Hepatocyte (in vitro differentiated cells): Measurements from ENCODE around the gene CPEB1. TPM values are rescaled to one million over a fixed set of nuclear protein-coding genes. Genes with fewer than 3 reads are reported as not detected.
"Not testable (repeated sequence)": the region's sequence is repeated elsewhere in the genome, so short reads cannot be mapped to it uniquely, and the experiment has no call there.

Experiments
- DNase-seq: peaks from one replicate; pipeline ENCODE4 v3.0.0-alpha.2; 2016; ENCODE audit warnings: low spot score
- H2AFZ ChIP-seq: fragments of 200-600 bp; sonication (generic); 2 replicates; pipeline ENCODE4 v1.6.0; 2016; ENCODE audit warnings: antibody characterized with exemption, mild to moderate bottlenecking
- H3K27ac ChIP-seq: fragments of 200-600 bp; sonication (generic); 2 replicates; pipeline ENCODE4 v1.5.1; 2016; ENCODE audit warnings: mild to moderate bottlenecking
- H3K27me3 ChIP-seq: fragments of 200-600 bp; sonication (generic); 2 replicates; pipeline ENCODE4 v1.6.1; 2016
- H3K36me3 ChIP-seq: fragments of 200-600 bp; sonication (generic); replicated peaks from 2 replicates; pipeline ENCODE4 v1.5.1; 2016; ENCODE audit warnings: low read depth; ENCODE audit not compliant: insufficient read depth
- H3K4me1 ChIP-seq: fragments of 200-600 bp; sonication (generic); 2 replicates; pipeline ENCODE4 v1.5.1; 2016; ENCODE audit warnings: mild to moderate bottlenecking, moderate library complexity; ENCODE audit not compliant: insufficient read depth
- H3K4me2 ChIP-seq: fragments of 200-600 bp; sonication (generic); 2 replicates; pipeline ENCODE4 v1.6.0; 2016
- H3K4me3 ChIP-seq: fragments of 200-600 bp; sonication (generic); 2 replicates; pipeline ENCODE4 v1.5.1; 2016; ENCODE audit warnings: mild to moderate bottlenecking
- H3K79me2 ChIP-seq: fragments of 200-600 bp; sonication (generic); 2 replicates; pipeline ENCODE4 v1.6.0; 2017; ENCODE audit warnings: mild to moderate bottlenecking
- H3K9me2 ChIP-seq: fragments of 200-600 bp; sonication (generic); replicated peaks from 2 replicates; pipeline ENCODE4 v1.6.0; 2017; ENCODE audit warnings: mild to moderate bottlenecking; ENCODE audit not compliant: insufficient read depth
- H3K9me3 ChIP-seq: fragments of 200-600 bp; sonication (generic); 2 replicates; pipeline ENCODE4 v1.5.1; 2016; ENCODE audit warnings: low read depth, mild to moderate bottlenecking
- H4K20me1 ChIP-seq: fragments of 200-600 bp; sonication (generic); 2 replicates; pipeline ENCODE4 v1.6.0; 2016; ENCODE audit warnings: mild to moderate bottlenecking; ENCODE audit not compliant: insufficient read depth, poor library complexity, severe bottlenecking
- EZH2 ChIP-seq: fragments of 200-600 bp; sonication (generic); IDR thresholded peaks from 2 replicates; pipeline ENCODE4 v1.6.1; 2016; ENCODE audit warnings: antibody characterized with exemption, mild to moderate bottlenecking, borderline replicate concordance
- EZH2phosphoT487 ChIP-seq: fragments of 200-600 bp; sonication (generic); IDR thresholded peaks from one replicate; pipeline ENCODE4 v1.6.1; 2018; ENCODE audit warnings: antibody characterized with exemption, mild to moderate bottlenecking, low read depth, moderate library complexity; ENCODE audit not compliant: unreplicated experiment, severe bottlenecking
- WGBS: methylation state at CpG from one replicate; pipeline ENCODE4 v1.1.6; 2016; ENCODE audit warnings: low lambda C conversion rate; ENCODE audit errors: missing lambda C conversion rate; 5-methylcytosine and 5-hydroxymethylcytosine counted together
- polyA plus RNA-seq: library from polyadenylated mRNA; unstranded; fragments of >200 nt; fragmentation: Nextera tagmentation; extraction: Ambion mirVana; gene quantifications from 2 replicates; pipeline ENCODE4 v1.2.1, GENCODE V29; 2016
- total RNA-seq: library from RNA; depleted of rRNA; stranded (reverse); fragments of >200 nt; gene quantifications from 2 replicates; pipeline ENCODE4 v1.2.3, GENCODE V29; 2014
- TF ChIP-seq, protein P1 (sequence below): fragments of 200-600 bp; sonication (generic); IDR thresholded peaks from 2 replicates; pipeline ENCODE4 v1.5.1; 2016; ENCODE audit warnings: antibody characterized with exemption, mild to moderate bottlenecking; ENCODE audit not compliant: poor library complexity

CPEB1 gene
- total and polyA plus RNA-seq, 2 experiments from 2014 or later: 0.87 to 1.9 TPM

DNA sequence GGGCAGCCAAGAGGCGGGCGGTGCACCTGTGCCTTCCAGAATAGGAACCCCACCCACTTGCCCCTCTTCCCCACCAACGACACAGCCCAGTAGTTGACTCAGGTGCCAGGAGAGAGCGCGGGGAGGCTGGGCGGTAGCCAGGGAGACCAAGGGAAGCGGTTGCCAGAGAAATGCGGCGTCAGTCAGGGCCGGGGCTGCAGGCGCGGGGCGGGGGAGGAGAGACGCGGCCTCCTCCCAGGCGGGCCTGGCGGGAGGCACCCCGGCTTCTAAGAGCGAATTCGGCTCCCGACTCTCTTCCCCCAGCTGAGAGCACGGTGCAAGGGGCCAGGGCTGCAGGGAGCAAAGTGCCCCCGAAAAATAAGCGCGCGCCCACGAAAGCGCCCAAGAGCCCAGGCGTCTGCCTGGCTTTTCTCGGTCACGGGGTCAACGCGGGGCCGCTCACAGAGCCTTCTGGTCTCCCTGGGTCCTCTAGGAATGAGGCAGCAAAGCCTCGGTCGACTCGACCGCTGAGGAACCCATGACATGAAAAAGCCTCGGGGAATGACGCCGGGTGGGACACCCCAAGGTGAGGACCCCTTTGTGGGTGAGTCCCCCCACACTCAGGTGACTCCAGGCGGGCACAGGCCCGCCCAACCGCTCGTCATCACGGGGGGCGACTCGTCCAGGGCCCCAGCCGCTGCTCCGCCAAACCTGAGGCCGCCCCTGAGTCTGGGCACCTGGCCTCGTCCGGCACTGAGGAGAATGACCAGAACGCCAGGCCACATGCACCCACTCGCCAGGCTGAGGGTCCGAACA lies 716 bp downstream of the CPEB1 start:
- no peaks in the 10 kb centered on the region for H3K9me3 ChIP-seq
- H3K27me3 ChIP-seq: peaks cover 92% of the 10 kb centered on the region
- TF ChIP-seq, protein P1, sequence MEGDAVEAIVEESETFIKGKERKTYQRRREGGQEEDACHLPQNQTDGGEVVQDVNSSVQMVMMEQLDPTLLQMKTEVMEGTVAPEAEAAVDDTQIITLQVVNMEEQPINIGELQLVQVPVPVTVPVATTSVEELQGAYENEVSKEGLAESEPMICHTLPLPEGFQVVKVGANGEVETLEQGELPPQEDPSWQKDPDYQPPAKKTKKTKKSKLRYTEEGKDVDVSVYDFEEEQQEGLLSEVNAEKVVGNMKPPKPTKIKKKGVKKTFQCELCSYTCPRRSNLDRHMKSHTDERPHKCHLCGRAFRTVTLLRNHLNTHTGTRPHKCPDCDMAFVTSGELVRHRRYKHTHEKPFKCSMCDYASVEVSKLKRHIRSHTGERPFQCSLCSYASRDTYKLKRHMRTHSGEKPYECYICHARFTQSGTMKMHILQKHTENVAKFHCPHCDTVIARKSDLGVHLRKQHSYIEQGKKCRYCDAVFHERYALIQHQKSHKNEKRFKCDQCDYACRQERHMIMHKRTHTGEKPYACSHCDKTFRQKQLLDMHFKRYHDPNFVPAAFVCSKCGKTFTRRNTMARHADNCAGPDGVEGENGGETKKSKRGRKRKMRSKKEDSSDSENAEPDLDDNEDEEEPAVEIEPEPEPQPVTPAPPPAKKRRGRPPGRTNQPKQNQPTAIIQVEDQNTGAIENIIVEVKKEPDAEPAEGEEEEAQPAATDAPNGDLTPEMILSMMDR: no peak
- TF ChIP-seq EZH2: peak; percentile 54

DNA sequence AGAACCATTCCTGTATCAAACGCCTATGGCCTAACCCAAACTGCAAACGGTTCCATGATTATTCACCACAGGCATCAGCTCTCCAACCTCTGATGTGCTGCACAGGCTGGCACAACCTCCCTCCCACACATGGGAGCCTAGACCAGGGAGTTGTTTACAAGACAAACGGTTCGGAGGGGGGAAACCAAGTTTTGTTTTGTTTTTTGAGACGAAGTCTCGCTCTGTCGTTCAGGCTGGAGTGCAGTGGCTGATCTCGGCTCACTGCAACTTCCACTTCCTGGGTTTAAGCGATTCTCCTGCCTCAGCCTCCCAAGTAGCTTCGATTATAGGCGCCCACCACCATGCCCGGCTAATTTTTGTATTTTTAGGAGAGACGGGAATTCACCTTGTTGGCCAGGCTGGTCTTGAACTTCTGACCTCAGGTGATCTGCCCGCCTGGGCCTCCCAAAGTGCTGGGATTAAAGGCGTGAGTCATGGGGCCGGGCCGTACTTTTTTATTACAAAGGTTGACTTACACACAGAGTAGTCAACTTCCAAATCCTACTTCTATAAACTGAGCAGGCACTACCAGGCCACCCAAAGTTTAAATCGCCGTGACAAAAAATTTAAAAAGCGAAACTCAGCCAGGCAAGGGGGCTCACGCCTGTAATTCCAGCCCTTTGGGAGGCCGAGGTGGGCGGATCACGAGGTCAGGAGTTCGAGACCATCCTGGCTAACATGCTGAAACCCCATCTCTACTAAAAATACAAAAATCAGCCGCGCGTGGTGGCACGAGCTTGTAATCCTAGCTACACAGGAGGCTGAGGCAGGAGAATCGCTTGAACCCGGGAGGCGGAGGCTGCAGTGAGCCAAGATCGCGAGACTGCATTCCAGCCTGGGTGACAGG lies 2.0 kb downstream of the CPEB1 start:
- H3K9me2 ChIP-seq, DNase-seq, H3K4me2 ChIP-seq, H3K27ac ChIP-seq, H4K20me1 ChIP-seq, H3K9me3 ChIP-seq, H3K79me2 ChIP-seq, H3K4me1 ChIP-seq, H3K4me3 ChIP-seq, H2AFZ ChIP-seq, H3K36me3 ChIP-seq: not testable (repeated sequence)
- WGBS: 89% methylated on average over 34 of the region's 34 CpGs
- H3K27me3 ChIP-seq: peaks cover 100% of the 10 kb centered on the region

More for the DNA sequence above, 716 bp downstream of the CPEB1 start:
- no peaks in the 10 kb centered on the region for H3K9me2 ChIP-seq
- H3K27ac ChIP-seq: no peak overlapping the region
- no peaks in the 10 kb centered on the region for H4K20me1 ChIP-seq
- no peak overlapping the region for H3K4me3 ChIP-seq
- H2AFZ ChIP-seq: no peak overlapping the region
- no peaks in the 10 kb centered on the region for H3K79me2 ChIP-seq
- H3K4me1 ChIP-seq: peaks cover 5% of the 10 kb centered on the region
- peak; percentile 16 for DNase-seq
- WGBS: 35% methylated on average over 45 of the region's 56 CpGs
- no peaks in the 10 kb centered on the region for H3K36me3 ChIP-seq
- peak overlapping the region; percentile 94 for H3K4me2 ChIP-seq

DNA sequence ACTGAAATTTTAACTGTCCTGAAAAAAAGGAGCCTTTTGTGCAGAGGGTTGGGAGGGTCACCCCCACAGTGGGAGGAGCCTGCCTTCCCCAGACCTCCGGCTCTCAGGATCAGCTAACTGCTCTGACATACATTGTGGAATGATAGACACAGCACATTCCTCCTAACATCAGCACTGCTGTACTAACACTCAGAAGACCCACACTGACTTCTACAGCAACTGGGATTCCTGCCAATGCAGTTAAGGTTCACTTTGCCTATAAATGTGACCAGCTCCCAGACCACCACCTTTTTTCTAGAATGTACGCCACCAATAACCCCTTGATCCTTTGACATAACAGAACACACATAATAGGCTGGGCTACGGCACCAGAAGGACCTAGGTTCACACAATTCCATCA lies 3.2 kb downstream of the CPEB1 start:
- TF ChIP-seq, protein P1: no peak
- Histone ChIP-seq H3K4me1 (peaks cover 5% of the 10 kb centered on the region), H3K27me3 (peaks cover 100% of the 10 kb centered on the region), H3K79me2 (no peaks in the 10 kb centered on the region), H3K4me2 (no peak overlapping the region), H4K20me1 (no peaks in the 10 kb centered on the region), H3K9me3 (no peaks in the 10 kb centered on the region), H3K36me3 (no peaks in the 10 kb centered on the region), H3K4me3 (no peak overlapping the region), H3K9me2 (no peaks in the 10 kb centered on the region), H2AFZ (no peak overlapping the region), H3K27ac (no peak overlapping the region)
- no peak for DNase-seq
- WGBS: 47% methylated on average over 3 of the region's 3 CpGs

DNA sequence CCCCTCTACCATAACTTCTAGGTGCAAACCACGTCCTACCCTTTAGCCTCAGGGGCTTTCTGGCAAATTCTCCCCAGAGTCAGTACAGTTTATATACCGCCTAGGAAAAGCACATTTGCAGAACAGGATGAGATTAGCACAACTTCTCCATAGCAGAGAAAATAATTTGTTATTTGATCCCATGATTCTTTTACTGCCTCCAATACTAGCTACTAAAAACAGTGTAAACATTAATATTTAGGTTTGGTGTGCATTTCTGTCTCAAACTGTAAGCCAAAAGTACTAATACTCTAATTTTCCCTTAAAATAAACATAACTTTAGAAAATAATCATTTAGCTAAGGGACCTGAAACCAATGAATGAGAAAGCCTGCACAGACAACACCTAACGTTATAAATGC lies 4.5 kb downstream of the CPEB1 start:
- Histone ChIP-seq H3K4me1 (no peaks in the 10 kb centered on the region), H3K4me3 (no peak overlapping the region), H4K20me1 (no peaks in the 10 kb centered on the region), H3K9me2 (no peaks in the 10 kb centered on the region), H3K36me3 (no peaks in the 10 kb centered on the region), H3K79me2 (no peaks in the 10 kb centered on the region), H3K27ac (no peak overlapping the region), H3K4me2 (no peak overlapping the region), H3K9me3 (no peaks in the 10 kb centered on the region), H3K27me3 (peaks cover 99% of the 10 kb centered on the region), H2AFZ (no peak overlapping the region)
- WGBS: 61% methylated on average over 3 of the region's 3 CpGs
- TF ChIP-seq EZH2: no peak
- no peak for TF ChIP-seq EZH2phosphoT487
- no peak for DNase-seq
